HG02970 (cell line): ENCODE measurements around the gene TMEM107.

Experiments
- ATAC-seq: cut with Tn5 transposase; IDR thresholded peaks from one replicate; pipeline ENCODE4 v1.9.1; 2021; ENCODE audit warnings: mild to moderate bottlenecking, moderate library complexity, moderate number of reproducible peaks; ENCODE audit not compliant: unreplicated experiment, low FRiP score

Gene TMEM107

GRCh38 chr17:8162997-8163977, 12.9 kb downstream of the TMEM107 start:
- ATAC-seq = no peak

- no peak for ATAC-seq
Observed at GRCh38 chr17:8162233-8162996, 13.8 kb downstream of the TMEM107 start, which contains the start of gene VAMP2. Gene VAMP2, minus strand, starts transcription at chr17:8162948. Its CDS starts 69 bp downstream, at chr17:8162879.

- no peak for ATAC-seq
Observed at GRCh38 chr17:8161289-8162232, 14.6 kb downstream of the TMEM107 start.

- no peak for ATAC-seq
Observed at GRCh38 chr17:8160741-8161221, 15.4 kb downstream of the TMEM107 start.

GRCh38 chr17:8160224-8160577, 16.0 kb downstream of the TMEM107 start:
- no peak for ATAC-seq

- ATAC-seq = no peak
Observed at GRCh38 chr17:8159459-8160223, 16.5 kb downstream of the TMEM107 start.

GRCh38 chr17:8159032-8159400, 17.2 kb downstream of the TMEM107 start:
- no peak for ATAC-seq

- ATAC-seq = no peak
Observed at GRCh38 chr17:8158267-8159031, 17.7 kb downstream of the TMEM107 start.

- ATAC-seq = peak; percentile 76
Observed at GRCh38 chr17:8156246-8156992, 19.8 kb downstream of the TMEM107 start.

GRCh38 chr17:8155996-8156245, 20.3 kb downstream of the TMEM107 start:
- no peak for ATAC-seq

GRCh38 chr17:8155231-8155995, 20.8 kb downstream of the TMEM107 start:
- ATAC-seq = no peak

GRCh38 chr17:8154608-8155155, 21.5 kb downstream of the TMEM107 start:
- no peak for ATAC-seq

GRCh38 chr17:8153957-8154607, 22.1 kb downstream of the TMEM107 start:
- no peak for ATAC-seq

GRCh38 chr17:8153525-8153956, 22.6 kb downstream of the TMEM107 start:
- ATAC-seq = no peak

GRCh38 chr17:8153031-8153451, 23.1 kb downstream of the TMEM107 start:
- ATAC-seq = no peak

- ATAC-seq = no peak
Observed at GRCh38 chr17:8152112-8152775, 23.9 kb downstream of the TMEM107 start, which contains the start of gene PER1. Gene PER1, minus strand, starts transcription at chr17:8152404. Its CDS starts 1,698 bp downstream, at chr17:8150706.
